HG02798 (cell line): ENCODE measurements around the gene CAPN14.

Source experiments
- ATAC-seq: cut with Tn5 transposase; IDR thresholded peaks from one replicate; pipeline ENCODE4 v1.9.1; 2021; ENCODE audit warnings: mild to moderate bottlenecking; ENCODE audit not compliant: unreplicated experiment, poor library complexity

The CAPN14 gene

DNA sequence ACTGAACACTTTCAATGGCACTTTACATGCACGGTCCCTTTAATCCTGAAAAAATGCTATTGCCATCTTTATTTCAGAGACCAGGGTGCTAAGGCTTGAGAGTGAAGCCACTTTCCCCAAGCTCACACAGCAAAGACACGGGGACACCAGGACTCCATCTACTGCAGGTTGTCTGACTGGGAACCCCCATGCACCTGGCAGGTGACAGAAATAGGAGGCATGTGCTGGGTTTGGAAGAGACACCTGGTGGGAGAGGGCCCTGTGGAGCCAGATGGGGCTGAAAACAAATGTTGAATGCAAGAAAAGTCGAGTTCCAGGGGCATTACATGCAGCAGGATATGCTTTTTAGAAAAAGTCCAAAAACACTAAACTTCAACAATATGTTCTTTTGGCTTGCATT is 11.4 kb upstream of the CAPN14 start:
- no peak for ATAC-seq

DNA sequence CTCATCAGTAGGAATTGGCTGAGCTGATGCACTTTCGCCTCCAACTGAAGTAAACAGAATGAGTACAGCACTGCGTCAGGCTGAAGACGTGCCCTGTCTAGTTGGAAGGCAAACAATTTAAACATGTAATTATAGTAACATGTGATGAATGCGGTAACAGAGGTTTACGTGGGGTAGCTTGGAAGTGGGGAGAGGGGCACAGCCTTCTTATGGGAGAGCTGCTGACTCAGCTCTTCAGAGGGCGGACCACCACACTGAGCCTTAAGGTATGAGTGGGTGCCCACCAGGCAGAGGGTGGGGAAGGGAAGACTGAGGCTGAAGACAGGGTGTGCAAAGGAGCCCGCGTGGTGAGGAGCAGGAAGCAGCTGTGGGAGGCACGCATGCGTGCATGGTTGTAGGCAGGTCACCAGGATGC is 10.4 kb upstream of the CAPN14 start:
- ATAC-seq, result no peak

DNA sequence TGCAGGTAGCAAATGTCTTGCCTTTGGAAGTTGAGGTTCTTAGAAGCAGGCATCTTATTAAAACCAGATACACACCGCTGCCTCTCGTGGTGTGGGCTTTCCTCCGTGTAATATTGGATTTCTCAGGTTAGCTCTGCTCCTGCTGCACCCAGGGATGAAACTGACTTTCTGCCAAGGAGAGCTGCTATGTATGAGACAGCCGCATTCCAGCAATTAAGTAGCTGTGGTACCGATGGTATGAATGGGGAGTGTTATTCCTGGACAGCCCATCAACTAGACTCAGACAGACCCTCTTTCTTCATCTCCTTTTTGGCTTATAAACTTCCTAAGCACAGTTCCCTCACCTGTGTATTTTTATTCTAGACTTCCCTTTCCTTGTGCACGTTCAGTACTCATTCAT is 9.8 kb upstream of the CAPN14 start:
- ATAC-seq, result no peak

DNA sequence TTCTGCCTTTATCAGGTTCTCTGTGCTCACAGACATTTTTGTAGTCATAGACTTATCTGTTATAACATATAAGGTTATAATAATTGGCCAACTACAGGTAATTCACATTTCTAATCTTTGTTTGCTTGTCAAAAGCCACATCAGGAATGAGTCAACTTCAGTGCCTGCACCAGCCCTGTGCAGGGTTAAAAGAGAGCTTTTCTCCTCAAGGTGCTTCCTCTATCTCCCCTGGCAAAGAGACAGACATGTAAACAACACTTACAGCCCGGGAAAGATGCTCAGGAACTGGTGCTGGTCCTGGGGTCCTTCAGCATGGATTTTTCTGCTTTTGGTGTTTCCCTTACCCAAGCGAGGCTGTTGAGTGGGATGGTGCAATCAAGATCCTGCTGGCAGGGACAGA is 9.0 kb upstream of the CAPN14 start:
- ATAC-seq, result no peak

DNA sequence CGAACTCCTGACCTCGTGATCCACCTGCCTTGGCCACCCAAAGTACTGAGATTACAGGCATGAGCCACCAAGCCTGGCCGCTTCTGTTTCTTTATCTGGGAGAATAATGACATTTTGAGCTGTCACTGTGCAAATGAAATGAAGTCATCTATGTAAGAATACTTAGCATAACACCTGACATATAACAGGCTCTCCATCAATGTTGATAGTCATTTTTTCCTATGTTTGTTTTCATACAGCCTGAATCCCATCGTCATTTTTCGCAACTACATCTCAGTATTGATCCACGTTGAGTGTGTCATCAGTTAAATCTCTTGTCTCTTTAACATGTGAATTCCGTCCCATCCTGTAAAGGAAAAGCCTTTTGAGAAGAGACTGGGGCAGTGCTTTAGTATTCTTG is 6.4 kb upstream of the CAPN14 start:
- ATAC-seq, result no peak

DNA sequence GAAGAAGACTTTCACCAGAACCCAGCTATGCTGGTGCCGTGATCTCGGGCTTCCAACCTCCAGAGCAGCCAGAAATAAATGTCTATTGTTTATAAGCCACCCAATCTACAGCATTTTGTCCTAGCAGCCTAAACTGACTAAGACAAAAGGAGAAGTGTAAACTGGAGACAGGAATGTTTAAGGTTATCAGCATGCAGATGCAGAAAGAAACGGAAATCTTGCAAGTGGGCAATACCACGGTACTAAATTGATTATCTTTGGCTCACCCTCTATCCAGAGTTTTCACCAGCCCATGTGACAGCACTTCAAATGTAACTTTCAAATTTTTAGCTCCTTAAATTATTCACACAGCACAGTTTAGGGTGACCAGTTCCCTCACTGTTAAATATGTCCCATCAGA is 5.7 kb upstream of the CAPN14 start:
- ATAC-seq, result no peak

DNA sequence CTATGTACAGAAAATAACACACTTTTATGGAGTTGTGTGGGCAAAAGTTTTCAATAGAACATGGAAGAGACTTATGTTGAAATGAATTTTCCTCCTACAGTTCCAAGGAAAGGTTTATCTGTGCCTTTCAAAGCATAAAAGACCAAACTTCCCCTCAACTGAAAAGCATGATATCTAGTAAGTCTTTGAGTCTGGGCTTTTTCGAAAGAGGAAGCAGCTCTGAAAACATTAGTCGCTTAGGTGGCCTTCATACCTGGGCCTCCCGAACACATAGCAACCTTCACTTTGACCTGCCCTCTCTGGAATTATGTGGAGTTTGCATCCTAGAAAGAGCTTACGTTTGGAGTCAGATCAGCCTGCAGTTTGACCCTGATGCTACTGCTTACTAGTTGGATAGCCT is 4.8 kb upstream of the CAPN14 start:
- ATAC-seq, result no peak

DNA sequence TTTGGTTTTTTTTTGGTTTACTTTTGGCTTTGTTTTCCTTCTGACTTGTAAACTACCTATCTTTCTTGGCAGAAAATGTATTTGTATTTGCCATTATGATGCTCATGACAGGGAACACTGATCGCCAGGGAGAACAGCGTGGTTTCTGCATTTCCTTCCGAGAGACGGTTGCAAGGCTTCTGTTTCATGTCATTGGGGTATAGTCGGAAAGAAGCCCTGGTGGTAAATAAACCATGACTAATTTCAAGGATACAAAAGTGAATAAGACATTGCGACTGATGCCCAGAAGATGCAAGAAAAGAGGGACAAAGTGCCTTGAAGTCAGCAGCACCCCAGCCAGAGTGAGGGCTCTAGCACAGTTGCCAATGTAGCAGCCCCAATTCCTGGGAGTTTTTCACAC is 4.2 kb upstream of the CAPN14 start:
- no peak for ATAC-seq

DNA sequence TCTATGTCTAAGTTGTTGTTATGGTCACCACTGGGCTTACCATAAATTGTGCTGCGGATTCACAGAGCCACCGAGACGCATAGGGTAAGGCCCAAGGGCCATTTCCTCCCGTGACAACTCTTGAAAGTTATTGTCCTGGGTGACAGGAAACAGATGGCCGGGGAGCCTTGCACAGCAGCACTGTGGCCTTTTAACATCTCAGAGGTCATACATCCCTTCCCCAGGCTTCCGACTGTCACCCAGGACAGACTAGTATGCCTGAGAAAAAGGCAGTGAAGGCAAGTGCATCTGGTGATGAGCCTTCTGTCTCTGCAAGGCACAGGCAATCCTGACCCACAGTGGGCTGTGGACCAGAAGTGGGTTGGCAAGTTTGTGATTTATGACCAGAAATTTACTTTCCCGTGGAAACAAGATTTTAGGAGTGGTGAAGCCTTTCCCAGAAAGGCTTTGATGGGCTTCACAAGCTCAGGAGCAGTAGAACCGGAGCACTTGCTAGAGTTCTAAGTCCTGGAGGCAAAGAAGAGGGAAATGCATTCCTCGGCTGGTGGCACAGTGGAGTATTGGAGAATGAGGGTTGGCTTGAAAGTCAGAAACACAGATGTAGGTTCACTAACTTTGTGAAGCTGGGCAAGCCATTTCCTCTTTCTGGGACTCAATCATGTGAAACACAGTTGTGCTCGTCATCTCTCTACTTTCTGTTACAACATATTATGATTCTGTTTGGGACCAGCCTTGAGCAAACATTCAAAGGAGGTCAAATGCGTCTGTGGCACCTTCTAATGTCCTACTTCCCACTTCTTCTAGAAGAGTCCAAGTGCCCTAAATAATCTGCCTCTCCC is 2.0 kb upstream of the CAPN14 start:
- peak; percentile 67 for ATAC-seq

DNA sequence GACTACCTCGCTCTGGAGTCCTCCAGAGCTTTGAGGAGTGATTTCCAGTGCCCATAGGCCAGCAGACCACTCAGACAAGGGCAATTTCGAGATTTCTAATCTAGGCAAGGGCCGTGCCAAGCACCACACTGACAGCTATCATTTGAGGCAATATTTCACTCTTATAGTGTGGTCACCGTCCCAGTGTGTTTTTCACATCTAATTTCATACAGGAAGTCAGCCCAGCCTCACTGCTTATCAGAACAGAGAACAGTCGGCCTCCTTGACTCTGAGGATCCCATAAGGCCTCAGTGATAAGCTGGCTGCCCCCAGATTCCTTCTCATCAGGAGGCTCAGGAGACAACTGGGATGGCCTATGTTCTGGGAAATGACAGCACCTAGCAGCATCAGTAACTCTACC is 581 bp downstream of the CAPN14 start:
- peak; percentile 60 for ATAC-seq

DNA sequence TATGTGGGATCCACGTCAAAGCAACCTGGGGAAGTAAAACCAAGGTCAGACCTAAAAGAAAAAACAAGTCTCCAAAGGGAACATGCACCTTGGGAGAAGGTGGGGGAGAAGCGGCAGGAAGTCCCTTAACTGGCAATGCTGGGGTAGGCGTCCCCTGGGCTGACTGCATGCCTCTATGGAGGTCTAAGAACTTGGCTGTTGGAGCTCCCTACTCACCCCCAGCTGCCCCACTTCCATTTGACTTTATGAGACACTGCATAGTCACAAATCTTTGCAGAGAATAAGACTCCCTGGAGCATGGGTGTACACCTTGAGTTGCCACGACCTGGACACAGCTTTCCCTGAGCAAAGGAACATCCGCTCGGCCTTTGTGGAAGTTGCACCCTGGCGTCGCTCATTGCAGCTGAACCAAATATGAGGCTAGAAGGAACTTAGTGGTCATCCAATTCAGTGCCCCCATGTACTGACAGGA is 2.8 kb downstream of the CAPN14 start:
- no peak for ATAC-seq

DNA sequence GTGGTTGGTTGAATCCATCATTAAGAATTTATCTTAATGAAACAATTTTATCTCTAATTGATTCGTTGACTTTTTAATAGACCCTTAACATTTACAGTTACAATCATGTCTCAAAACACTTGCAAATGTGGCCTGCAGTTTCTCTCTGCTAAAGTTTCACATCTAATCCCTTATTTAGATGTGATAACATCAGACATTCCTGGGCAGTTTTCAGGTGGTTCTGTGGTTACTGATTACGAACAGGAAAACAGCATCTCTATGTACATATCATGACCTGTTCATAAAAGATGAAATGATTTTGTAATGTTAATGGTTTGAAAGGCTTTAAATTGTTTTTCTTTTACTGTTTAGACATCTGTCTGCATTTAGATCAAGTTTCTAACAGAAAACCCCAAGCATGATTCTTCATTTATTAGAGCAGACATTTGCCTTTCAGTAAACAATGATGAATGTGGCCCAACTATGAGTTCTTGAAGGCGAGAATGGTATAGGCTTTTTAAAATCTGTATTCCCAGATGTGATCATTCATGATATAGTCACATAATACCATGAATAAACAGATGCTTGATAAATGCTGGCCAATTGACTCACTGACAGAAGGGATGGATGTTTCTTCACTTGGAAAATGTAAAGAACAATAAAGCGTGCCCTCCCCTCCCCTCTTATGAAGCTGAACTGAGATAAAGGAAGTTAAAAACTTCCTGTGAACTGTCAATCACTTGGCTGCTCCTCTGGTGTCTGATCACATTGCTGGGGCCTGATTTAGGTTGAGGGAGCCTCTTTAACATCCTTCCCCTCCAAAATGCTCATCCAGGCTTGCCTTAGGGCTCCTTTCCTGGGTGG is 3.5 kb downstream of the CAPN14 start:
- no peak for ATAC-seq

DNA sequence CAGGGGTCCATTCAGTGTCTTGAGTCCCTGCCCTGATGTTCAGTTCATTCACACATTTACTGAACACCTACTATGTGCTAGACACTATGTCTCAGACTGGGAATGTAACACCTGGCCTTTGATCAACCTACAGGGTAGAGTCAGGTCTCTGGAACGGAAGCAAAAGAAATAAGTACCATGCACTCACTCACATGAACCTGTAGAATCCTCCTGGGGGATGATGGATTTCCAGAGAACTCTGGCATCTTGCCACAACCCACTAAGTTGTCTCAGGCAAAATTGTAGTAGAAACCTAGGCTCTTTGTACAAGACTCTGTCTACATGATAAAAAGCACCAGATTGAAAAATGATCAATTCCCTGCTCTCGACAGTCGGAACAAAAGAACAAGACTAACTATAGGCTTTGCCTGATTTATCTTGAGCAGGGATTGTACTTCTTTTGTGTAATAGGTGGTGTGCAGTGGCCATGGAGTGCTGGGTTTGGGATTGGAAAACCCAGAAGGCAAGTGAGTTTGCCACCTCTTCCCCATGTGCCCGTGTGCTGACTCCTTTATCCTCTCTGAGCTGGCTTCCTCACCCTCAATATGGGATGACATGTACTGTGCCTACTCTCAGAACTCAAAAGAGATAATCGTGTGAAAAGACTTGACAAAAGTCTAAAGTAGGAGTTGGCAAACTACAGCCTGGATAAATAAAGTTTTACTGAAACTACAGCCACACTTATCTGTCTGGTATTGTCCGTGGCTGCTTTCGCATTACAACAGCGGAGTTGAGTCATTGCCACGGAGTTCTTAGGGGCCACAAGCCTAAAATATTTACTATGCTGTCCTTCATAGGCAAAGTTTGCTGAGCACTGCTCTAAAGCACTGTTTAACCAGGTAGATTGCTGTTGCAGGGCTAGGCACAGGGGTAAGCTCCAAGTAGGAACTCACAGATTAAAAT is 4.4 kb downstream of the CAPN14 start:
- no peak for ATAC-seq

DNA sequence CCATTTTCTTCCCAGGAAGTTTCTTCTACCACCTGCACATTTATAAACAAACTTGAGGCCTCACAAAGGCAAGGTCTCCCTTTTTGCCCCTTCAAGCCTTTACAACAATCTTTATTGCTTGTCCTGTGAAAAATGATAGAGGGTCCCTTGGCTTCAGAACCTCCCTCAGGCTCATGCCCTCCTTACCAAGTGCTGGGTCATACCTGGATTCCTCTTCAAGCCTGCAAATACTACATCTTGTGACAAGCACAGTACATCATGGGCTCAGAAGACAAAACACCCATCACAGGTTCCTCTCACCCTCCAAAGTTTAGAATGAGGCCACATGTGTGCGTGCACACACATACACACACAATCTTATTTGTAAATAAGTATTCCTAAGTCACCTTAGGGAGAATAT is 9.1 kb downstream of the CAPN14 start:
- ATAC-seq, result no peak

DNA sequence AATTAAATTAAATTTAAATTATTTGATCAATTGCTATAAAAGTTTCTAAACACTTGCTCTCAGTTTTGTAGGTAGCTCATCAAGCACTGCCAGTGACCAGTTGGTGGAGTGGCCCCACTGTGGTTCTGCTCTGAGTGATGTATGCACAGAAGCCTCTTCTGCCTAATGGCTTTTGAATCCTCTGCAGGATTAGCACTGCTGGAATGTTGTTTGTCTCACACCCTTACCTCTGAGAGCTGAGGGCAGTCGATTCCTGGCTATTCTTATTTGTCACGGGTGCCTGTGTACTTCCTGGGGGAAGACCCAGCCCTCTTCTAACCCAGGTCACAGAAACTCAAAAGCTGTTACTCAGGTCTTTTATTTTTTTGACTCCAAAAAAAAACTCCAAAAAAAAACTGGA is 9.5 kb downstream of the CAPN14 start:
- no peak for ATAC-seq

DNA sequence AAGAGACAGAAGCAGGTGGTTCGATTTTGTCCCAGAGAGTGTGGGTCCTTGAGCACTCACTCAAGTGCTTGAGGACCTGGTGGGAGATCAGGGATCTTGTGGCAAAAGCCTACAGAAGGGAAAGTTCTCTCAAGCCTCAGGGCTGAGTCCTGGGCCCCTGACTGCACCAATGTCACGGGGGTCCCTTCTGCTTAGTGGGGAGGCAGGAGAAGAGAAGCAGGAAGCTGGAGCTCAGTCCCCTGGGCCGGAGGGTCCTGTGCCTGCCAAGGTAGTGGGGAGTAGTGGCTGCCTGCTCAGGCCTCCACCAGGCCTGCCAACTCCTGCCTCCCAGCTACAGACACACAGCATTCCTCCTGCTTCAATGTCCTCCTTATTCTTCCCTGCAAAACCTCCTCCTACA is 11.7 kb downstream of the CAPN14 start:
- no peak for ATAC-seq

DNA sequence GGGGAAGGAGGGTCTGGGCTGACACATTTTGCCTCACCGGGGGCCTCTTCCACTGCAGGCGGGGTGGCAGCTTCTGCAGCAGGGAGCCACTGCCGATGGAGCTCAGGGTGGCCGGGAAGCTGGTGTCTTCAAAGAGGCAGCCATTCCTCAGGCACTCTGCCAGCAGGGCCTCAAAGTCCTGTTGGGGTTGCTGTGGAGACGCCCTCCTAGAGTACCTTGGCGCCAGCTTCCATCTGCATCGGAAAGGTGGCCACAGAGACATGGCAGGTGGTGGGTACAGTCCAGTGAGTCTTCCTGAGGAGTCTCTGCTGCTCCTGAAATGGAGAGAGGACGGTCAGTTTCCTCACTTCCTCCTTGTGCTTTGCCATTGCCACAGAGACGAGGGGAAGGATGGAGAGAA is 12.1 kb downstream of the CAPN14 start:
- no peak for ATAC-seq

DNA sequence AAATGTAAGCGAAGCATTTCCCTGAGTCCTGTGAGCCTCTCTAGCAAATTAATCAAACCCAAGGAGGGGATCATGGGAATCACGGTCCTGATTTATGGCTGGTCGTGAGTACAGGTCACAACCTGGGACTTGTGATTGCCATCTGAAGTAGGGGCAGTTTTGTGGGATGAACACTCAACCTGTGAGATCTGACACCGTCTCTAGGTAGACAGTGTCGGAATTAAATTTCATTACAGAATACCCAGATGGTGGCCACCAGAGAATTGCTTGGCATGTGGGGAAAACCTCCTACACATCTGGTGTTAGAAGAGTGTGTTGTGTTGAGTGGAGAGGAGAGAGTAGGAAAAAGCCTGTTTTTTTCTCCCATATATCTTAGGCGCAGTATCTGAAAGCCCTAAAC is 12.5 kb downstream of the CAPN14 start:
- ATAC-seq, result no peak

DNA sequence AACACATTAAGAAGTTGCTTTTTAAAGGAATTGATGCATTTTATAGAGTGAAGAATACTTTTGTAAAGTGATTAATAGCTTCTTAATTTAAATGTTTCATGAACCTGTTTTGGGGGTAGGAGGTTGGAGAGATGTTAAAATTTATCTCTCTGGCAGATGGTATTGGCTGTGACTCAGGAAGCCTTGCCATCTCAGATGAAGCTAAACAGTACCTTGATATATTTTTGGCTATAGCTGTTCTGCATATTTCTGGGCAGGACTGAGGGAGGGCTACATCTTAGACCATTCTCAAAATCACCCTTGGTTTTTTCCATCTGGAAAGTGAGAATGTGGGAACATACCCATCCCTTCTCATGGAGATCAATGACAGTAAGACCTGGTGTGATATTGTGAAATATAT is 13.4 kb downstream of the CAPN14 start:
- ATAC-seq, result no peak

DNA sequence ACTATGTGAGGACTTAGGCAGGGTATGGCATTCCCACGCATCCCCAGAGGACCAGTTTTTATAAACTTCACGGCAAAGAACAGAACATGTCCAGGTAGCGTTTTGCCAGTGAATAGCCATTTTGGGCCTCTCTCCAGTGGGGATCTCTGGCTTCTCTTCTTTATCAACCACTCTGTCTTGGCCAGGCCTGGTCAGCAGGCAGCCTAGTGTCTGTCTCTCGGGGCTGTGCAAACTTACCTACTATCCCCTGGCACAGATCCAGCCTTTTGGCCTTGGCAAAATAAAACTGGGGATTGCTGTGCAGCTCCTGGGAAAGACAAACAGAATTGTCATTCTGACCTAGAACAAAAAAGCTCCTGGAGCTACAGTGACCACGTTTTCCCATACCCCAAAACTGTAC is 14.5 kb downstream of the CAPN14 start:
- no peak for ATAC-seq
